Globus pallidus (tissue), 1 donor: ENCODE data around the gene GUCY2F.

Experiments
- DNase-seq: peaks from one replicate; pipeline ENCODE4 v3.0.0-alpha.2; 2015; ENCODE audit warnings: low spot score

Gene GUCY2F

GRCh38 chrX:109481986-109482385, at the start of gene GUCY2F:
TSS of gene GUCY2F (minus strand) at chrX:109482086. CDS start at chrX:109475936, 6,150 bp downstream.
- DNase-seq: no peak

GRCh38 chrX:109519001-109519400, 37.1 kb upstream of the GUCY2F start:
- no peak for DNase-seq

- DNase-seq: no peak
Observed at GRCh38 chrX:109511113-109511512, 29.2 kb upstream of the GUCY2F start.

- no peak for DNase-seq
Observed at GRCh38 chrX:109508915-109509314, 27.0 kb upstream of the GUCY2F start.

GRCh38 chrX:109501176-109501575, 19.3 kb upstream of the GUCY2F start:
- no peak for DNase-seq

- no peak for DNase-seq
Observed at GRCh38 chrX:109498434-109498833, 16.5 kb upstream of the GUCY2F start.

- no peak for DNase-seq
Observed at GRCh38 chrX:109489174-109489573, 7.3 kb upstream of the GUCY2F start.

GRCh38 chrX:109487640-109488039, 5.8 kb upstream of the GUCY2F start:
- no peak for DNase-seq

- DNase-seq: peak; percentile 63
Observed at GRCh38 chrX:109485470-109486340, 3.8 kb upstream of the GUCY2F start.

GRCh38 chrX:109484886-109485285, 3.0 kb upstream of the GUCY2F start:
- DNase-seq: no peak

GRCh38 chrX:109475174-109475891, 6.6 kb downstream of the GUCY2F start:
- DNase-seq: peak; percentile 48

GRCh38 chrX:109472939-109473735, 8.7 kb downstream of the GUCY2F start:
- DNase-seq: no peak

- DNase-seq: no peak
Observed at GRCh38 chrX:109464231-109464630, 17.7 kb downstream of the GUCY2F start.

GRCh38 chrX:109463784-109464183, 18.1 kb downstream of the GUCY2F start:
- DNase-seq: no peak

- DNase-seq: peak; percentile 52
Observed at GRCh38 chrX:109448282-109448938, 33.5 kb downstream of the GUCY2F start.

GRCh38 chrX:109441266-109441665, 40.6 kb downstream of the GUCY2F start:
- no peak for DNase-seq

GRCh38 chrX:109440475-109440874, 41.4 kb downstream of the GUCY2F start:
- no peak for DNase-seq

GRCh38 chrX:109409181-109409580, 72.7 kb downstream of the GUCY2F start:
- no peak for DNase-seq

- no peak for DNase-seq
Observed at GRCh38 chrX:109403922-109404321, 78.0 kb downstream of the GUCY2F start.

- DNase-seq: no peak
Observed at GRCh38 chrX:109399831-109400230, 82.1 kb downstream of the GUCY2F start.

- DNase-seq: no peak
Observed at GRCh38 chrX:109398833-109399232, 83.1 kb downstream of the GUCY2F start.

GRCh38 chrX:109398061-109398460, 83.8 kb downstream of the GUCY2F start:
- no peak for DNase-seq
